Measurements from ENCODE around the gene TACC2. TPM values are rescaled to one million over a fixed set of nuclear protein-coding genes. Genes with fewer than 3 reads are reported as not detected.

TACC2 gene
- total and polyA plus RNA-seq, 2 donors (not counting 1 experiment from before 2014, with no cell fraction given): not detected

GRCh38 chr10:122210481-122211265 lies 221.7 kb downstream of the TACC2 start:
- no peak for ATAC-seq (ENCODE audit: low read depth)
- no peak for DNase-seq
- Histone ChIP-seq H3K9ac (ENCODE audit: low read length) (no peak overlapping the region), H3K9me3 (ENCODE audit: control extremely low read depth in 1 of 3, control insufficient read depth in 2 of 3, insufficient read depth in 1 of 3, low read length in 2 of 3) (peaks cover 0 to 3% (median 0%) of the 10 kb centered on the region in 3 donors), H3K4me3 (ENCODE audit: control extremely low read depth in 1 of 5, extremely low read depth in 1 of 5, insufficient read depth in 1 of 5, low read depth in 2 of 5, low read length in 4 of 5) (no peak overlapping the region), H3K4me1 (ENCODE audit: control insufficient read depth in 2 of 2, insufficient read depth in 2 of 2, low read length in 2 of 2) (no peaks in the 10 kb centered on the region), H3K79me2 (ENCODE audit: control insufficient read depth, insufficient read depth, low read length) (no peaks in the 10 kb centered on the region), H3K27ac (ENCODE audit: low read length in 2 of 2) (no peak overlapping the region), H3K27me3 (replicated peaks in 1 of 4; ENCODE audit: control extremely low read depth in 1 of 4, control insufficient read depth in 3 of 4, insufficient read depth in 4 of 4, low read length in 3 of 4) (no peaks in the 10 kb centered on the region), H4K20me1 (ENCODE audit: control insufficient read depth, insufficient read depth, low read length, poor library complexity, severe bottlenecking) (no peaks in the 10 kb centered on the region), H2AFZ (ENCODE audit: insufficient read depth, low read depth, low read length, poor library complexity, severe bottlenecking) (no peak overlapping the region), H3K36me3 (replicated peaks in 1 of 2; ENCODE audit: control extremely low read depth in 1 of 2, control insufficient read depth in 1 of 2, extremely low read depth in 1 of 2, insufficient read depth in 2 of 2, low read length in 1 of 2) (no peaks in the 10 kb centered on the region), H3K4me2 (replicated peaks; ENCODE audit: low read depth, low read length, poor library complexity, severe bottlenecking) (no peak overlapping the region)
- H3K9me3 Mint-ChIP-seq (ENCODE audit: insufficient read depth): no peaks in the 10 kb centered on the region
- no peaks in the 10 kb centered on the region for H3K4me1 Mint-ChIP-seq
- intact Hi-C loops (cut with micrococcal nuclease): no loop called here
- ChIA-PET CTCF (no interaction called here), POLR2A (no interaction called here)
- H3K27me3 Mint-ChIP-seq: peaks cover 10% of the 10 kb centered on the region
- no peak for TF ChIP-seq EZH2 (IDR thresholded peaks at IDR 0.05; ENCODE audit: borderline replicate concordance, insufficient read depth, low read depth, low read length, poor library complexity, severe bottlenecking)
- 92% methylated on average over 27 of the region's 30 CpGs for WGBS (ENCODE audit: insufficient coverage)
- H3K27ac Mint-ChIP-seq: no peak overlapping the region
- no peak overlapping the region for H3K4me3 Mint-ChIP-seq

- Histone ChIP-seq H4K20me1 (ENCODE audit: control insufficient read depth, insufficient read depth, low read length, poor library complexity, severe bottlenecking) (no peaks in the 10 kb centered on the region), H3K79me2 (ENCODE audit: control insufficient read depth, insufficient read depth, low read length) (no peaks in the 10 kb centered on the region), H3K4me1 (ENCODE audit: control insufficient read depth in 2 of 2, insufficient read depth in 2 of 2, low read length in 2 of 2) (no peaks in the 10 kb centered on the region), H3K4me2 (replicated peaks; ENCODE audit: low read depth, low read length, poor library complexity, severe bottlenecking) (no peak overlapping the region), H3K36me3 (replicated peaks in 1 of 2; ENCODE audit: control extremely low read depth in 1 of 2, control insufficient read depth in 1 of 2, extremely low read depth in 1 of 2, insufficient read depth in 2 of 2, low read length in 1 of 2) (no peaks in the 10 kb centered on the region), H3K9me3 (ENCODE audit: control extremely low read depth in 1 of 3, control insufficient read depth in 2 of 3, insufficient read depth in 1 of 3, low read length in 2 of 3) (no peaks in the 10 kb centered on the region), H2AFZ (ENCODE audit: insufficient read depth, low read depth, low read length, poor library complexity, severe bottlenecking) (no peak overlapping the region), H3K4me3 (ENCODE audit: control extremely low read depth in 1 of 5, extremely low read depth in 1 of 5, insufficient read depth in 1 of 5, low read depth in 2 of 5, low read length in 4 of 5) (no peak overlapping the region), H3K27ac (ENCODE audit: low read length in 2 of 2) (no peak overlapping the region), H3K27me3 (replicated peaks in 1 of 4; ENCODE audit: control extremely low read depth in 1 of 4, control insufficient read depth in 3 of 4, insufficient read depth in 4 of 4, low read length in 3 of 4) (no peaks in the 10 kb centered on the region), H3K9ac (ENCODE audit: low read length) (no peak overlapping the region)
- intact Hi-C loops (cut with micrococcal nuclease): no loop called here
- ChIA-PET CTCF (no interaction called here), POLR2A (no interaction called here)
- no peaks in the 10 kb centered on the region for H3K9me3 Mint-ChIP-seq (ENCODE audit: insufficient read depth)
- ATAC-seq (ENCODE audit: low read depth) (no peak), DNase-seq (no peak)
- no peak overlapping the region for H3K27ac Mint-ChIP-seq
- TF ChIP-seq EZH2 (IDR thresholded peaks at IDR 0.05; ENCODE audit: borderline replicate concordance, insufficient read depth, low read depth, low read length, poor library complexity, severe bottlenecking): no peak
- TF ChIP-seq CTCF (IDR thresholded peaks at IDR 0.05): no peak
- peaks cover 10% of the 10 kb centered on the region for H3K27me3 Mint-ChIP-seq
- H3K4me1 Mint-ChIP-seq: no peaks in the 10 kb centered on the region
- H3K4me3 Mint-ChIP-seq: no peak overlapping the region
- 67% methylated on average over 2 of the region's 3 CpGs for WGBS (ENCODE audit: insufficient coverage)
Observed at GRCh38 chr10:122213364-122213763, 224.4 kb downstream of the TACC2 start.

Data from B cell (primary cell).